Measurements from ENCODE around the gene IQGAP2. TPM values are rescaled to one million over a fixed set of nuclear protein-coding genes. Genes with fewer than 3 reads are reported as not detected.

Gene IQGAP2
- total and polyA plus RNA-seq, 2 donors (not counting 1 experiment from before 2014, with no cell fraction given) = 8.1 to 15.0 TPM

DNA sequence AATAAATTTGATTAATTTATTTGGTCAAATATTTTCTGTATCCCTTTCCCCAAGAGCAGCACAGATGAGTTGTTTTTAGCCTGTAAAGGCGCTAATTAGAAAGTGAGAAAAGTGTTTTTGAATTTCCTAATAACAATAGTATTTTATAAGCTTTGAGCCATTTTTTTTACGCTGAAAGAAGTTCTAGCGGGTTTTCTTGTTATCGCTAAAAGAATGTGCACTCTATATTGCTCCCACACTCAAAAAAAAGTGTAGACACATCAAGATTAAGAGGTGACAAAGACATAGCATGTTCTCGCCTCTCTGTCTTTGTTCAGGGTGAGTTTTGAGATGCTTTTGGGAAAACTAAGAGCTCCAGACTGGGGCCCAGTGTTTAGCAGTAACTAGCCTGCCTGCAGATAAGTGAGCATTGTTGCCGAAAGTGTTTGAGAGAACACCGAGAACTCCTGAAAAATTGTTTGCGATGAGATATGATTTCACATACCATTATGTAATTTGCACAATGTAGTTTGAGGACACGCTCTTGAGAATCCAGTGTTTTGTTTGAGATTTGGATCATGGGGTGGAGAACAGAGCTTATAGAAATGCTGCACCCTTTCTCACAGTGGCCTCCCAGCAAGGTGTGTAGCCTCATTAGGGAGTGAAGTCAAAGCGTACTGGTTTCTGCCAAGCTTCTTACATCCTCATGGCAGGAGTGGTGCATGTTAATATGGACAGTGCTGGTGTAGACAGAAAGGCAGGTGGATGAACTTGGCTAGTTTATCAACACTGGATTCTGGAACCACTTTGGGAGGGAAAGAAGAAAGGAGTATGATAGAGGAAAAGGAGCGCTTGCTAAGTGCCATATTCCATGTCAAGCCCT, 314.4 kb downstream of the IQGAP2 start:
- Histone ChIP-seq H3K9me3 (ENCODE audit: control extremely low read depth in 1 of 3, control insufficient read depth in 2 of 3, insufficient read depth in 1 of 3, low read length in 2 of 3) (peaks cover 0 to 9% (median 0%) of the 10 kb centered on the region in 3 donors), H2AFZ (ENCODE audit: insufficient read depth, low read depth, low read length, poor library complexity, severe bottlenecking) (no peak overlapping the region), H4K20me1 (ENCODE audit: control insufficient read depth, insufficient read depth, low read length, poor library complexity, severe bottlenecking) (no peaks in the 10 kb centered on the region), H3K27ac (ENCODE audit: low read length in 2 of 2) (no peak overlapping the region), H3K36me3 (replicated peaks in 1 of 2; ENCODE audit: control extremely low read depth in 1 of 2, control insufficient read depth in 1 of 2, extremely low read depth in 1 of 2, insufficient read depth in 2 of 2, low read length in 1 of 2) (no peaks in the 10 kb centered on the region), H3K79me2 (ENCODE audit: control insufficient read depth, insufficient read depth, low read length) (no peaks in the 10 kb centered on the region), H3K4me1 (ENCODE audit: control insufficient read depth in 2 of 2, insufficient read depth in 2 of 2, low read length in 2 of 2) (peaks cover 25 to 28% of the 10 kb centered on the region in 2 donors), H3K4me2 (replicated peaks; ENCODE audit: low read depth, low read length, poor library complexity, severe bottlenecking) (no peak overlapping the region), H3K4me3 (ENCODE audit: control extremely low read depth in 1 of 5, extremely low read depth in 1 of 5, insufficient read depth in 1 of 5, low read depth in 2 of 5, low read length in 4 of 5) (no peak overlapping the region), H3K27me3 (replicated peaks in 1 of 4; ENCODE audit: control extremely low read depth in 1 of 4, control insufficient read depth in 3 of 4, insufficient read depth in 4 of 4, low read length in 3 of 4) (peaks cover 0 to 42% (median 25%) of the 10 kb centered on the region in 4 experiments), H3K9ac (ENCODE audit: low read length) (no peak overlapping the region)
- H3K9me3 Mint-ChIP-seq (ENCODE audit: insufficient read depth) = no peaks in the 10 kb centered on the region
- ChIA-PET CTCF (interaction anchor here (1.1 to 2.5 kb wide), 2 partner anchors 57 to 116 kb away, joined by 4 to 6 read pairs; no protein-coding TSS in a partner anchor), POLR2A (no interaction called here)
- TF ChIP-seq, protein P1, sequence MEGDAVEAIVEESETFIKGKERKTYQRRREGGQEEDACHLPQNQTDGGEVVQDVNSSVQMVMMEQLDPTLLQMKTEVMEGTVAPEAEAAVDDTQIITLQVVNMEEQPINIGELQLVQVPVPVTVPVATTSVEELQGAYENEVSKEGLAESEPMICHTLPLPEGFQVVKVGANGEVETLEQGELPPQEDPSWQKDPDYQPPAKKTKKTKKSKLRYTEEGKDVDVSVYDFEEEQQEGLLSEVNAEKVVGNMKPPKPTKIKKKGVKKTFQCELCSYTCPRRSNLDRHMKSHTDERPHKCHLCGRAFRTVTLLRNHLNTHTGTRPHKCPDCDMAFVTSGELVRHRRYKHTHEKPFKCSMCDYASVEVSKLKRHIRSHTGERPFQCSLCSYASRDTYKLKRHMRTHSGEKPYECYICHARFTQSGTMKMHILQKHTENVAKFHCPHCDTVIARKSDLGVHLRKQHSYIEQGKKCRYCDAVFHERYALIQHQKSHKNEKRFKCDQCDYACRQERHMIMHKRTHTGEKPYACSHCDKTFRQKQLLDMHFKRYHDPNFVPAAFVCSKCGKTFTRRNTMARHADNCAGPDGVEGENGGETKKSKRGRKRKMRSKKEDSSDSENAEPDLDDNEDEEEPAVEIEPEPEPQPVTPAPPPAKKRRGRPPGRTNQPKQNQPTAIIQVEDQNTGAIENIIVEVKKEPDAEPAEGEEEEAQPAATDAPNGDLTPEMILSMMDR (IDR thresholded peaks at IDR 0.05) = no peak
- TF ChIP-seq EZH2 (IDR thresholded peaks at IDR 0.05; ENCODE audit: borderline replicate concordance, insufficient read depth, low read depth, low read length, poor library complexity, severe bottlenecking) = no peak
- 92% methylated on average over 2 of the region's 11 CpGs for WGBS (ENCODE audit: insufficient coverage)
- DNase-seq (no peak), ATAC-seq (ENCODE audit: low read depth) (no peak)
- no peak overlapping the region for H3K27ac Mint-ChIP-seq
- peak overlapping the region; percentile 88 for H3K4me3 Mint-ChIP-seq
- peaks cover 32% of the 10 kb centered on the region for H3K4me1 Mint-ChIP-seq
- H3K27me3 Mint-ChIP-seq = peaks cover 42% of the 10 kb centered on the region
- intact Hi-C loops (cut with micrococcal nuclease) = loop anchor here (10.0 kb wide), 1 partner anchor 777 kb away; the partner anchor contains the start of gene WDR41

DNA sequence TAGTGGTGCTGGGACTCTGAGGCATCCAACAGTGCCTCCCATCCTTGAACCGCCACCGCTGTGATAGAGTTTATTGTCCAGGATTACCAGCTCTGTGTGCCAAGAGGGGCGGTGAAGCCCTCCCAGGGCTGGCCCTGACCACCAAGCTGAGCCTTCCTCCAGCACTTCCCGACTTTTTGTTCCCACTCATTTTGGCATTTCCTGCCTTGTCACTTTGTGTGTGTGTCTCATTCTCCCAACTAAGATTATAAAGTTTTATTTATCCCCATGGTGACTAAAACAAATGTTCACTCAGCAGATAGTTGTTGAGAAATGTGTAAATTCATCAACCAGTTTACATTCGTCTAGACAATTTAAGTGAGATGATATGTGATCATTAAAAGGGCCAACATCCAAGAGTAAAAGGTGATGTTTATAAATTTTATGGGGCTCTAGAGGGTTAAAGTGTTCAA, 315.3 kb downstream of the IQGAP2 start:
- no peaks in the 10 kb centered on the region for H3K9me3 Mint-ChIP-seq (ENCODE audit: insufficient read depth)
- Histone ChIP-seq H4K20me1 (ENCODE audit: control insufficient read depth, insufficient read depth, low read length, poor library complexity, severe bottlenecking) (no peaks in the 10 kb centered on the region), H3K4me1 (ENCODE audit: control insufficient read depth in 2 of 2, insufficient read depth in 2 of 2, low read length in 2 of 2) (peaks cover 25 to 28% of the 10 kb centered on the region in 2 donors), H3K27me3 (replicated peaks in 1 of 4; ENCODE audit: control extremely low read depth in 1 of 4, control insufficient read depth in 3 of 4, insufficient read depth in 4 of 4, low read length in 3 of 4) (peaks cover 0 to 42% (median 25%) of the 10 kb centered on the region in 4 experiments), H3K9me3 (ENCODE audit: control extremely low read depth in 1 of 3, control insufficient read depth in 2 of 3, insufficient read depth in 1 of 3, low read length in 2 of 3) (peaks cover 0 to 9% (median 0%) of the 10 kb centered on the region in 3 donors), H3K27ac (ENCODE audit: low read length in 2 of 2) (no peak overlapping the region), H3K36me3 (replicated peaks in 1 of 2; ENCODE audit: control extremely low read depth in 1 of 2, control insufficient read depth in 1 of 2, extremely low read depth in 1 of 2, insufficient read depth in 2 of 2, low read length in 1 of 2) (no peaks in the 10 kb centered on the region), H3K79me2 (ENCODE audit: control insufficient read depth, insufficient read depth, low read length) (no peaks in the 10 kb centered on the region), H3K9ac (ENCODE audit: low read length) (no peak overlapping the region), H3K4me2 (replicated peaks; ENCODE audit: low read depth, low read length, poor library complexity, severe bottlenecking) (no peak overlapping the region), H3K4me3 (ENCODE audit: control extremely low read depth in 1 of 5, extremely low read depth in 1 of 5, insufficient read depth in 1 of 5, low read depth in 2 of 5, low read length in 4 of 5) (no peak overlapping the region), H2AFZ (ENCODE audit: insufficient read depth, low read depth, low read length, poor library complexity, severe bottlenecking) (no peak overlapping the region)
- ChIA-PET CTCF (interaction anchor here (2.5 kb wide), 1 partner anchor 56 kb away, joined by 6 read pairs; no protein-coding TSS in a partner anchor), POLR2A (no interaction called here)
- peaks cover 32% of the 10 kb centered on the region for H3K4me1 Mint-ChIP-seq
- H3K4me3 Mint-ChIP-seq = no peak overlapping the region
- DNase-seq (no peak), ATAC-seq (ENCODE audit: low read depth) (no peak)
- WGBS (ENCODE audit: insufficient coverage) = 90% methylated on average over 3 of the region's 5 CpGs
- intact Hi-C loops (cut with micrococcal nuclease) = loop anchor here (10.0 kb wide), 1 partner anchor 776 kb away; the partner anchor contains the start of gene WDR41
- TF ChIP-seq EZH2 (IDR thresholded peaks at IDR 0.05; ENCODE audit: borderline replicate concordance, insufficient read depth, low read depth, low read length, poor library complexity, severe bottlenecking) = no peak
- TF ChIP-seq, protein P1 (IDR thresholded peaks at IDR 0.05) = no peak
- H3K27ac Mint-ChIP-seq = no peak overlapping the region
- H3K27me3 Mint-ChIP-seq = peaks cover 42% of the 10 kb centered on the region
